HG03575 (cell line): ENCODE results near the gene OR1G1.
"Not testable (repeated sequence)": the region's sequence is repeated elsewhere in the genome, so short reads cannot be mapped to it uniquely, and the experiment has no call there.

Source experiments
- ATAC-seq: cut with Tn5 transposase; IDR thresholded peaks from one replicate; pipeline ENCODE4 v1.9.1; 2021; ENCODE audit not compliant: unreplicated experiment, insufficient number of reproducible peaks, low FRiP score; ENCODE audit errors: extremely low read depth

The OR1G1 gene

GRCh38 chr17:3127451-3127850 is at the start of gene OR1G1:
Gene OR1G1, minus strand, starts transcription at chr17:3127551. Its CDS starts 0 bp downstream, at chr17:3127551.
- no peak for ATAC-seq

- no peak for ATAC-seq
Observed at GRCh38 chr17:3167574-3167973, 40.2 kb upstream of the OR1G1 start.

DNA sequence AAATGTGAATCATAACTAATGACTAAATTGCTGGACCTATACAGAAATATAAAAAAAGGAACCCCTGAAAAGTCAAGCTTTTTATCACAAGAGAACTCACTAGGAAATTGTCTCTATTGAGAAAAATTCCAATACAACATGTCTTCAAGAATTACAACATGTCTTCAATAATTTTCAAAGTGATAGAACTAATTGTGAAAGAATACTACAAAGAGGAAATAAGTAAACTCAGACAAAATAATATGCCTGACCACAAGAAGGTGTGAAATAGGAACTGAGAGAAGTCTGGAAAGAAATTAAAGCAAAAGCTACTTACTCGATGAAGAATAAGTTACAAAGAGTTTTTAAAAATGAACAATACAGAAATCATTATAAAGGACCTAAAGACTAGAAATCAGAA is 29.9 kb upstream of the OR1G1 start:
- no peak for ATAC-seq

- ATAC-seq = not testable (repeated sequence)
Observed at GRCh38 chr17:3137494-3137893, 10.1 kb upstream of the OR1G1 start.

DNA sequence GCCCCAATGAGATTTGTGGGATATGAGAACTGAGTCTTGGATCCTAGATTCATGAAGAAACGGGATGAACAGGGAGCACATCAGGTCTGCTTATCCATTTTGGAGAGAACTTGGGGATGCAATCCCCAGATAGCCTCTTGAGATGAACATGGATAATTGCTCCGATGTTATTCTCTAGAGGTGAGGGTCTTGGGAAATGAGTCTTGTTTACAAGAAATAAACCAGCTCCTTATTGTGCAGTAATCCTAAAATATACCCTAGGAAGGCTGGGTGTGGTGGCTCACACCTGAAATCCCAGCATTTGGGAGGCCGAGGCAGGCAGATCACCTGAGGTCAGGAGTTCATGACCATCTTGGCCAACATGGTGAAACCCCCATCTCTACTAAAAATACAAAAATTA is 23.0 kb downstream of the OR1G1 start, which contains the start of gene OR1D2:
OR1D2 (minus strand) TSS at position 101 of the 400 bp plus-strand sequence. CDS start 11,426 bp downstream, outside the sequence.
- no peak for ATAC-seq
